A549 treated with AZD2906 at 1 μM for 4 hours (cell line): ENCODE data around the gene OR2T3. TPM values are rescaled to one million over a fixed set of nuclear protein-coding genes. Genes with fewer than 3 reads are reported as not detected.

Source experiments
- total RNA-seq: library from RNA; stranded (reverse); fragments of 200-300 nt; extraction: Qiagen RNA extraction; gene quantifications from 5 replicates; pipeline ENCODE4 v1.2.3, GENCODE V29; 2022

OR2T3 gene
- not detected in 5 replicates for total RNA-seq

GRCh38 chr1:248473051-248473450 lies at the start of gene OR2T3:
OR2T3 (plus strand) TSS chr1:248473351; CDS start chr1:248473351, 0 bp downstream.

GRCh38 chr1:248445399-248445798 lies 27.8 kb upstream of the OR2T3 start, which contains the start of gene OR2T2:
OR2T2 (plus strand) TSS chr1:248445637; CDS start chr1:248452798, 7,161 bp downstream.

GRCh38 chr1:248488289-248488688 lies 15.1 kb downstream of the OR2T3 start, which contains the start of gene OR2T5:
OR2T5 (plus strand) TSS chr1:248488589; CDS start chr1:248488589, 0 bp downstream.

GRCh38 chr1:248507773-248508172 lies 34.6 kb downstream of the OR2T3 start, which contains the start of gene OR2G6:
OR2G6 (plus strand) TSS chr1:248508073; CDS start chr1:248521647, 13,574 bp downstream.

Other genes with a start within 250 kb of the OR2T3 start
- not detected in 5 replicates for gene OR2M4, start 241.9 kb upstream of the OR2T3 start, total RNA-seq
- gene OR2T33, start 195.4 kb upstream of the OR2T3 start, total RNA-seq: not detected in 5 replicates
- not detected in 5 replicates for gene OR2T12, start 169.9 kb upstream of the OR2T3 start, total RNA-seq
- not detected in 5 replicates for gene OR2M7, start 148.8 kb upstream of the OR2T3 start, total RNA-seq
- not detected in 5 replicates for gene OR14C36, start 124.6 kb upstream of the OR2T3 start, total RNA-seq
- gene OR2T4, start 111.7 kb upstream of the OR2T3 start, total RNA-seq: not detected in 5 replicates
- gene OR2T6, start 97.6 kb upstream of the OR2T3 start, total RNA-seq: not detected in 5 replicates
- not detected in 5 replicates for gene OR2T1, start 70.3 kb upstream of the OR2T3 start, total RNA-seq
- gene OR2T2, start 27.7 kb upstream of the OR2T3 start, total RNA-seq: not detected in 5 replicates
- gene OR2T5, start 15.2 kb downstream of the OR2T3 start, total RNA-seq: not detected in 5 replicates
- not detected in 5 replicates for gene OR2G6, start 34.7 kb downstream of the OR2T3 start, total RNA-seq
- gene OR2T29, start 89.4 kb downstream of the OR2T3 start, total RNA-seq: not detected in 5 replicates
- not detected in 5 replicates for gene OR2T34, start 101.4 kb downstream of the OR2T3 start, total RNA-seq
- not detected in 5 replicates for gene OR2T10, start 124.3 kb downstream of the OR2T3 start, total RNA-seq
- not detected in 5 replicates for gene OR2T11, start 161.7 kb downstream of the OR2T3 start, total RNA-seq
- gene OR2T35, start 171.9 kb downstream of the OR2T3 start, total RNA-seq: not detected in 5 replicates
- gene OR2T27, start 182.2 kb downstream of the OR2T3 start, total RNA-seq: not detected in 5 replicates
- not detected in 5 replicates for gene OR14I1, start 229.4 kb downstream of the OR2T3 start, total RNA-seq